Endothelial cell of umbilical vein (primary cell): ENCODE data around the gene SLC7A7.
"Not testable (repeated sequence)": the region's sequence is repeated elsewhere in the genome, so short reads cannot be mapped to it uniquely, and the experiment has no call there.

ENCODE experiments used
- EZH2 ChIP-seq: IDR thresholded peaks from 2 replicates; pipeline ENCODE4 v1.6.1; 2012; ENCODE audit warnings: borderline replicate concordance, low read depth, mild to moderate bottlenecking, moderate library complexity, low read length, inconsistent platforms; ENCODE audit not compliant: severe bottlenecking
- MAX ChIP-seq: IDR thresholded peaks from 2 replicates; pipeline ENCODE4 v1.6.1; 2011; ENCODE audit not compliant: insufficient read depth, insufficient read length
- MYC ChIP-seq: IDR thresholded peaks from one replicate; pipeline ENCODE4 v1.6.1; 2011; ENCODE audit warnings: mild to moderate bottlenecking, low read depth, low read length
- POLR2A ChIP-seq: IDR thresholded peaks from 2 replicates; pipeline ENCODE4 v1.6.1; 2012; ENCODE audit warnings: low read depth, mild to moderate bottlenecking, control low read depth, low read length
- TF ChIP-seq, protein P1 (sequence below), 2 donors: IDR thresholded peaks; 1 replicate in 1 of 2; 2 replicates in 1 of 2; pipeline ENCODE4 v1.5.1; 2011; ENCODE audit warnings: low read length in 2 of 2, mild to moderate bottlenecking in 2 of 2, moderate library complexity in 2 of 2, control low read depth in 1 of 2, inconsistent platforms in 1 of 2, low read depth in 1 of 2; ENCODE audit not compliant: insufficient read depth in 1 of 2; ENCODE audit errors: extremely low read depth in 1 of 2

GRCh38 chr14:22852178-22852577, 36.9 kb upstream of the SLC7A7 start:
- TF ChIP-seq, protein P1, sequence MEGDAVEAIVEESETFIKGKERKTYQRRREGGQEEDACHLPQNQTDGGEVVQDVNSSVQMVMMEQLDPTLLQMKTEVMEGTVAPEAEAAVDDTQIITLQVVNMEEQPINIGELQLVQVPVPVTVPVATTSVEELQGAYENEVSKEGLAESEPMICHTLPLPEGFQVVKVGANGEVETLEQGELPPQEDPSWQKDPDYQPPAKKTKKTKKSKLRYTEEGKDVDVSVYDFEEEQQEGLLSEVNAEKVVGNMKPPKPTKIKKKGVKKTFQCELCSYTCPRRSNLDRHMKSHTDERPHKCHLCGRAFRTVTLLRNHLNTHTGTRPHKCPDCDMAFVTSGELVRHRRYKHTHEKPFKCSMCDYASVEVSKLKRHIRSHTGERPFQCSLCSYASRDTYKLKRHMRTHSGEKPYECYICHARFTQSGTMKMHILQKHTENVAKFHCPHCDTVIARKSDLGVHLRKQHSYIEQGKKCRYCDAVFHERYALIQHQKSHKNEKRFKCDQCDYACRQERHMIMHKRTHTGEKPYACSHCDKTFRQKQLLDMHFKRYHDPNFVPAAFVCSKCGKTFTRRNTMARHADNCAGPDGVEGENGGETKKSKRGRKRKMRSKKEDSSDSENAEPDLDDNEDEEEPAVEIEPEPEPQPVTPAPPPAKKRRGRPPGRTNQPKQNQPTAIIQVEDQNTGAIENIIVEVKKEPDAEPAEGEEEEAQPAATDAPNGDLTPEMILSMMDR (IDR thresholded peaks at IDR 0.05; ENCODE audit: extremely low read depth in 1 of 2, insufficient read depth in 1 of 2, low read depth in 1 of 2, low read length in 2 of 2) = not testable (repeated sequence)
- not testable (repeated sequence) for TF ChIP-seq MYC, MAX, EZH2, POLR2A
